Heart left ventricle (tissue), 16 donors: ENCODE data around the gene REXO1. TPM values are rescaled to one million over a fixed set of nuclear protein-coding genes. Genes with fewer than 3 reads are reported as not detected.
A peak's percentile ranks its signal among the peaks of the same experiment; 100 is the strongest.

Experiments used
- ATAC-seq, 4 donors: fragments of 200-7000 bp; cut with Tn5 transposase; one replicate each; pipeline ENCODE4 v1.9.1; 2020 to 2022; ENCODE audit warnings: moderate library complexity in 4 of 4, mild to moderate bottlenecking in 3 of 4, moderate number of reproducible peaks in 1 of 4
- DNase-seq, 5 donors: peaks; one replicate each; pipeline ENCODE4 v3.0.0-alpha.2; 2020
- H3K27ac ChIP-seq, 12 donors: fragments of 200-600 bp; sonication (generic) in 4 of 12; one replicate each; pipeline versions ENCODE4 v1.5.0 to v1.8.0; 2016 to 2022; ENCODE audit warnings: mild to moderate bottlenecking in 2 of 12
- H3K27me3 ChIP-seq, 9 donors: fragments of 200-600 bp; sonication (generic) in 2 of 9; one replicate each; pipeline versions ENCODE4 v1.5.1 to v1.8.0; 2016 to 2022; ENCODE audit warnings: mild to moderate bottlenecking in 3 of 9
- H3K36me3 ChIP-seq, 9 donors: fragments of 200-600 bp; sonication (generic) in 2 of 9; one replicate each; pipeline versions ENCODE4 v1.5.0 to v1.8.0; 2018 to 2022; ENCODE audit warnings: mild to moderate bottlenecking in 2 of 9
- H3K4me1 ChIP-seq, 12 donors: fragments of 200-600 bp; sonication (generic) in 4 of 12; one replicate each; pipeline versions ENCODE4 v1.5.0 to v1.8.0; 2016 to 2022; ENCODE audit warnings: mild to moderate bottlenecking in 3 of 12
- H3K4me3 ChIP-seq, 12 donors: fragments of 200-600 bp; sonication (generic) in 4 of 12; one replicate each; pipeline versions ENCODE4 v1.5.0 to v1.8.0; 2017 to 2022; ENCODE audit warnings: mild to moderate bottlenecking in 9 of 12, moderate library complexity in 4 of 12
- H3K9me3 ChIP-seq, 12 donors: fragments of 200-600 bp; sonication (generic) in 4 of 12; one replicate each; pipeline versions ENCODE4 v1.5.0 to v1.8.0; 2016 to 2022; ENCODE audit warnings: mild to moderate bottlenecking in 1 of 12
- POLR2A ChIP-seq, 2 donors: fragments of 450-650 bp; IDR thresholded peaks; one replicate each; pipeline ENCODE4 v1.6.1; 2017; ENCODE audit warnings: antibody characterized with exemption in 2 of 2, mild to moderate bottlenecking in 2 of 2, moderate library complexity in 2 of 2
- WGBS, 4 donors: extraction: QIAGEN DNeasy Blood & Tissue Kit in 2 of 4; methylation state at CpG; one replicate each; pipeline versions ENCODE4 v1.1.5 to v1.1.7; 2013 to 2018; 5-methylcytosine and 5-hydroxymethylcytosine counted together
- intact Hi-C, 10 donors: fragments of 100-400 bp; cut with DNase I; formaldehyde crosslinking; loops; one replicate each; pipeline versions ENCODE4 v1.11.1 to v1.14.2; 2022
- polyA plus RNA-seq, 2 donors: library from polyadenylated mRNA; stranded (reverse); fragments of 200-250 nt; gene quantifications; one replicate each; pipeline ENCODE4 v1.2.3, GENCODE V29; 2013
- total RNA-seq, 9 donors: library from RNA; depleted of rRNA in 2 of 9; stranded (reverse); fragments of >200 nt in 2 of 9; fragmentation: NEBNext Ultra II Directional in 3 of 9; extraction: Animal tissue kit (Norgen Biotek cat#: 25700) in 3 of 9; gene quantifications; one replicate each; pipeline versions ENCODE4 v1.1.0 to v1.2.4, GENCODE V29; 2016 to 2023
- TF ChIP-seq, protein P1 (sequence below), 12 donors: fragments of 200-600 bp; sonication (generic) in 4 of 12; IDR thresholded peaks; one replicate each; pipeline versions ENCODE4 v1.5.0 to v1.8.0; 2018 to 2022; ENCODE audit warnings: antibody characterized with exemption in 12 of 12, mild to moderate bottlenecking in 5 of 12
- donor health status: ischemic (EF 13 %, LVEDD 7.1; RV severe dilation, severe dysfunction).
- donor health status: healthy with polysubstance abuse.
- donor health status: DM: no; HTN: yes; CAD: no.
- donor health status: DM: no; HTN: no; CAD: no.
- donor health status: ischemic (EF 25% LVEDD 6.9; RV normal size, moderate dysfunction).
- donor health status: ischemic (EF 25% LVEDD 5.7; RV mildly dilated, moderate dysfunction).
- donor health status: healthy.
- donor health status: DM: yes; HTN: yes; CAD: no.
- donor health status: ischemic (EF 35%, LVEDD 5.7; RV mildly dilated, moderate dysfunction).
- donor health status: nonischemic (EF 11% LVEDD 7.7; RV severe dilation, severe dysfunction).
- donor health status: DM: yes; HTN: yes; CAD: no.
- donor health status: PGD.
- donor health status: ischemic (EF 29% LVEDD 5.4; RV normal size, mild dysfunction).
- donor health status: nonischemic (EF 23%, LVEDD 6.1; RV moderate dilation, normal function).

REXO1 gene
- total and polyA plus RNA-seq, 11 donors, result 13.2 to 22.4 (median 16.4) TPM

DNA sequence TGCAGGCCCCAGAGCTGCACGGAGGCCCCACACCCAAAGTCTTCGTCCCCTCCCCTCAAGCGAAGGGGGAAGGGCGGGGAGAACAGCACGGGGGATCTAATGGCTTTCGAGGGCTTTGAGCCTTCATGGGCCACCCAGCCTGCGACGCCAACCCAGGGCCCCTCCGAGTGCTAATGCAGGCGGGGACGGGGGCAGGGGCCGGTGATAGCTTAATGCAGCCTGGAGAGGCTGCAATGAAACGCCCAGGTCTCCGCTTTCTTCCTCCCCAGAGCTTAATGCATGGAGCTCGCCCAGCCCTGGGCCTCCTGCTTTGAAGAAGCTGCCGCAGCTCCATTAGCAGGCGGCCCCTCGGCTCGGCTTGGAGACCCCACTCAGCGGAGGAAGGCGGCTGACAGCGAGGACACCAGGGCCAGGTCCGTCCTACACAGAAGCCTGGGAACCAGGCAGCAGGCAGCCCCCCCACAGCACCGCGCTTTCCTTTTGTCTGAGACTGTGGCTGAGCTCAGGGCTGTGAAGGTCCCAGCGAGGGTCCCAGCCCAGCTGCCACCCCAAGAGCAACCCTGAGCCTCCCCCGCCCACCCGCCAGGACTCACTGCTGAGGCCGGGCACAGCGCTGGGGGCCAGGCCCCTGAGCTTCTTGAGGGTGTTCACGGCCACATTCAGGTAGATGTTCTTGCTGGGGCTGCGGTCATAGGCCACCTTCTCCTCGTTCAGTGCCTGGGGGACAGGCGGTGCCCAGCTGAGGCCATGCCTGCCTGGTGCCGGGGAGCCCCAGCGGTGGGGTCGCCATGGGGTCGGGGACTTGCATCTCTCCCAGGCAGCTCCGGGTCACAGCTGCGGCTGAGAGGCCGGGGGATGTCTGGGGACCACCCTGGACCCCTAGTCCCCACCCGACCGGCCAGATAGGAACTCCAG lies 28.7 kb downstream of the REXO1 start:
- H3K27me3 ChIP-seq, result no peaks in the 10 kb centered on the region
- intact Hi-C loops, result loop anchor here in 5 of 10 donors (5.0 to 10.0 kb wide), 4 partner anchors 145 to 275 kb away; no protein-coding TSS in a partner anchor
- DNase-seq (peak in 1 of 5 donors; percentile 17), ATAC-seq (no peak)
- H3K9me3 ChIP-seq, result no peaks in the 10 kb centered on the region
- H3K36me3 ChIP-seq, result peaks cover 5 to 99% (median 94%) of the 10 kb centered on the region in 9 donors
- no peak for TF ChIP-seq POLR2A (IDR thresholded peaks at IDR 0.05)
- TF ChIP-seq, protein P1, sequence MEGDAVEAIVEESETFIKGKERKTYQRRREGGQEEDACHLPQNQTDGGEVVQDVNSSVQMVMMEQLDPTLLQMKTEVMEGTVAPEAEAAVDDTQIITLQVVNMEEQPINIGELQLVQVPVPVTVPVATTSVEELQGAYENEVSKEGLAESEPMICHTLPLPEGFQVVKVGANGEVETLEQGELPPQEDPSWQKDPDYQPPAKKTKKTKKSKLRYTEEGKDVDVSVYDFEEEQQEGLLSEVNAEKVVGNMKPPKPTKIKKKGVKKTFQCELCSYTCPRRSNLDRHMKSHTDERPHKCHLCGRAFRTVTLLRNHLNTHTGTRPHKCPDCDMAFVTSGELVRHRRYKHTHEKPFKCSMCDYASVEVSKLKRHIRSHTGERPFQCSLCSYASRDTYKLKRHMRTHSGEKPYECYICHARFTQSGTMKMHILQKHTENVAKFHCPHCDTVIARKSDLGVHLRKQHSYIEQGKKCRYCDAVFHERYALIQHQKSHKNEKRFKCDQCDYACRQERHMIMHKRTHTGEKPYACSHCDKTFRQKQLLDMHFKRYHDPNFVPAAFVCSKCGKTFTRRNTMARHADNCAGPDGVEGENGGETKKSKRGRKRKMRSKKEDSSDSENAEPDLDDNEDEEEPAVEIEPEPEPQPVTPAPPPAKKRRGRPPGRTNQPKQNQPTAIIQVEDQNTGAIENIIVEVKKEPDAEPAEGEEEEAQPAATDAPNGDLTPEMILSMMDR (IDR thresholded peaks at IDR 0.05), result no peak
- WGBS, 4 donors, result 87 to 90% (median 89%) methylated on average over 30 to 43 of the region's 43 CpGs
- no peak overlapping the region for H3K27ac ChIP-seq
- H3K4me3 ChIP-seq, result no peak overlapping the region
- H3K4me1 ChIP-seq, result peaks cover 0 to 4% (median 0%) of the 10 kb centered on the region in 12 donors

- DNase-seq, result peak in 1 of 5 donors; percentile 21
Measured at GRCh38 chr19:1818549-1819195, 29.6 kb downstream of the REXO1 start.

GRCh38 chr19:1817553-1818179 lies 30.6 kb downstream of the REXO1 start:
- Histone ChIP-seq H3K4me1 (peaks cover 0 to 13% (median 7%) of the 10 kb centered on the region in 12 donors), H3K4me3 (no peak overlapping the region), H3K27me3 (no peaks in the 10 kb centered on the region), H3K36me3 (peaks cover 5 to 84% (median 76%) of the 10 kb centered on the region in 9 donors), H3K9me3 (no peaks in the 10 kb centered on the region), H3K27ac (no peak overlapping the region)
- intact Hi-C loops, result loop anchor here in 1 of 10 donors (5.0 kb wide), 1 partner anchor 145 kb away; no protein-coding TSS in a partner anchor
- ATAC-seq, result peak; percentile 59 to 79 (median 72)
- 79 to 90% (median 85%) methylated on average over 12 to 25 of the region's 25 CpGs for WGBS, 4 donors
- peak in 2 of 5 donors; percentile 55 to 74 for DNase-seq
- no peak for TF ChIP-seq POLR2A (IDR thresholded peaks at IDR 0.05)
- TF ChIP-seq, protein P1 (IDR thresholded peaks at IDR 0.05), result peak in 1 of 12 donors; percentile 16

More at GRCh38 chr19:1818549-1819195, 29.6 kb downstream of the REXO1 start:
- no peak for ATAC-seq
- 92 to 94% (median 93%) methylated on average over 11 to 33 of the region's 33 CpGs for WGBS, 4 donors
- no peaks in the 10 kb centered on the region for H3K27me3 ChIP-seq
- peaks cover 5 to 94% (median 85%) of the 10 kb centered on the region in 9 donors for H3K36me3 ChIP-seq
- H3K4me3 ChIP-seq, result no peak overlapping the region
- H3K9me3 ChIP-seq, result no peaks in the 10 kb centered on the region
- intact Hi-C loops, result loop anchor here in 1 of 10 donors (5.0 kb wide), 1 partner anchor 146 kb away; no protein-coding TSS in a partner anchor
- H3K27ac ChIP-seq, result no peak overlapping the region
- TF ChIP-seq POLR2A (IDR thresholded peaks at IDR 0.05), result no peak
- TF ChIP-seq, protein P1 (IDR thresholded peaks at IDR 0.05), result no peak
- H3K4me1 ChIP-seq, result peaks cover 0 to 4% (median 0%) of the 10 kb centered on the region in 12 donors
